ENCODE data around the gene TICRR. TPM values are rescaled to one million over a fixed set of nuclear protein-coding genes. Genes with fewer than 3 reads are reported as not detected.

TICRR gene
- total and polyA plus RNA-seq, 3 experiments from 2014 or later: 14.0 TPM; not detected in 1

- Histone ChIP-seq H3K4me1 (ENCODE audit: insufficient read depth, low read length) (no peaks in the 10 kb centered on the region), H3K36me3 (ENCODE audit: insufficient read depth, low read length) (no peaks in the 10 kb centered on the region), H3K9me3 (ENCODE audit: low read length) (no peaks in the 10 kb centered on the region), H3K27ac (ENCODE audit: low read depth, low read length) (no peak overlapping the region), H3K27me3 (ENCODE audit: insufficient read depth, low read length, poor library complexity, severe bottlenecking) (no peaks in the 10 kb centered on the region), H3K4me3 (ENCODE audit: low read length) (no peak overlapping the region)
- no peak overlapping the region for H3K4me3 Mint-ChIP-seq
- CTCF ChIA-PET: no interaction called here
- DNase-seq: no peak
- no peaks in the 10 kb centered on the region for H3K9me3 Mint-ChIP-seq
- no peak overlapping the region for H3K27ac Mint-ChIP-seq
- POLR2A ChIA-PET: no interaction called here
- H3K4me1 Mint-ChIP-seq: peaks cover 0 to 3% (median 3%) of the 10 kb centered on the region in 3 donors
- H3K27me3 Mint-ChIP-seq: peaks cover 15 to 24% of the 10 kb centered on the region in 2 donors
- H3K36me3 Mint-ChIP-seq: no peaks in the 10 kb centered on the region
These were observed 73.8 kb downstream of the TICRR start for GRCh38 chr15:89649013-89649625.

GRCh38 chr15:89649716-89650115 lies 74.4 kb downstream of the TICRR start:
- POLR2A ChIA-PET: no interaction called here
- no peaks in the 10 kb centered on the region for H3K4me1 ChIP-seq (ENCODE audit: insufficient read depth, low read length)
- Mint-ChIP-seq H3K27me3 (peaks cover 21 to 30% of the 10 kb centered on the region in 2 donors), H3K27ac (peak overlapping the region in 1 of 8 donors; percentile 6), H3K36me3 (no peaks in the 10 kb centered on the region), H3K4me3 (no peak overlapping the region), H3K4me1 (peaks cover 6 to 8% (median 7%) of the 10 kb centered on the region in 3 donors), H3K9me3 (no peaks in the 10 kb centered on the region)
- H3K27ac ChIP-seq (ENCODE audit: low read depth, low read length): no peak overlapping the region
- H3K9me3 ChIP-seq (ENCODE audit: low read length): no peaks in the 10 kb centered on the region
- H3K36me3 ChIP-seq (ENCODE audit: insufficient read depth, low read length): no peaks in the 10 kb centered on the region
- DNase-seq: no peak
- H3K4me3 ChIP-seq (ENCODE audit: low read length): no peak overlapping the region
- CTCF ChIA-PET: no interaction called here
- peaks cover 4% of the 10 kb centered on the region for H3K27me3 ChIP-seq (ENCODE audit: insufficient read depth, low read length, poor library complexity, severe bottlenecking)

- Histone ChIP-seq H3K9me3 (ENCODE audit: low read length) (no peaks in the 10 kb centered on the region), H3K27ac (ENCODE audit: low read depth, low read length) (no peak overlapping the region), H3K36me3 (ENCODE audit: insufficient read depth, low read length) (no peaks in the 10 kb centered on the region), H3K27me3 (ENCODE audit: insufficient read depth, low read length, poor library complexity, severe bottlenecking) (peaks cover 4% of the 10 kb centered on the region), H3K4me1 (ENCODE audit: insufficient read depth, low read length) (no peaks in the 10 kb centered on the region), H3K4me3 (ENCODE audit: low read length) (no peak overlapping the region)
- H3K27me3 Mint-ChIP-seq: peaks cover 32 to 47% of the 10 kb centered on the region in 2 donors
- CTCF ChIA-PET: no interaction called here
- POLR2A ChIA-PET: no interaction called here
- H3K27ac Mint-ChIP-seq: no peak overlapping the region
- H3K4me3 Mint-ChIP-seq: peak overlapping the region in 1 of 7 donors; percentile 66
- peak in 1 of 5 donors; percentile 36 for DNase-seq
- H3K36me3 Mint-ChIP-seq: no peaks in the 10 kb centered on the region
- H3K9me3 Mint-ChIP-seq: no peaks in the 10 kb centered on the region
- peaks cover 11 to 15% (median 12%) of the 10 kb centered on the region in 3 donors for H3K4me1 Mint-ChIP-seq
These were observed 76.9 kb downstream of the TICRR start for GRCh38 chr15:89652131-89652530.

- Mint-ChIP-seq H3K27me3 (peaks cover 35 to 45% of the 10 kb centered on the region in 2 donors), H3K9me3 (no peaks in the 10 kb centered on the region), H3K36me3 (no peaks in the 10 kb centered on the region), H3K4me3 (no peak overlapping the region), H3K4me1 (peaks cover 10 to 12% (median 12%) of the 10 kb centered on the region in 3 donors), H3K27ac (no peak overlapping the region)
- Histone ChIP-seq H3K27me3 (ENCODE audit: insufficient read depth, low read length, poor library complexity, severe bottlenecking) (peaks cover 4% of the 10 kb centered on the region), H3K4me3 (ENCODE audit: low read length) (no peak overlapping the region), H3K4me1 (ENCODE audit: insufficient read depth, low read length) (no peaks in the 10 kb centered on the region), H3K36me3 (ENCODE audit: insufficient read depth, low read length) (no peaks in the 10 kb centered on the region), H3K27ac (ENCODE audit: low read depth, low read length) (no peak overlapping the region), H3K9me3 (ENCODE audit: low read length) (no peaks in the 10 kb centered on the region)
- ChIA-PET POLR2A (no interaction called here), CTCF (no interaction called here)
- no peak for DNase-seq
These were observed 77.4 kb downstream of the TICRR start for GRCh38 chr15:89652666-89653065.

GRCh38 chr15:89653578-89653977 lies 78.3 kb downstream of the TICRR start:
- peaks cover 10 to 12% (median 12%) of the 10 kb centered on the region in 3 donors for H3K4me1 Mint-ChIP-seq
- CTCF ChIA-PET: no interaction called here
- peak overlapping the region in 1 of 7 donors; percentile 45 for H3K4me3 Mint-ChIP-seq
- no peak for DNase-seq
- no peaks in the 10 kb centered on the region for H3K4me1 ChIP-seq (ENCODE audit: insufficient read depth, low read length)
- H3K9me3 Mint-ChIP-seq: no peaks in the 10 kb centered on the region
- no peaks in the 10 kb centered on the region for H3K9me3 ChIP-seq (ENCODE audit: low read length)
- H3K27ac ChIP-seq (ENCODE audit: low read depth, low read length): no peak overlapping the region
- no peaks in the 10 kb centered on the region for H3K36me3 Mint-ChIP-seq
- peaks cover 4% of the 10 kb centered on the region for H3K27me3 ChIP-seq (ENCODE audit: insufficient read depth, low read length, poor library complexity, severe bottlenecking)
- POLR2A ChIA-PET: no interaction called here
- no peaks in the 10 kb centered on the region for H3K36me3 ChIP-seq (ENCODE audit: insufficient read depth, low read length)
- no peak overlapping the region for H3K4me3 ChIP-seq (ENCODE audit: low read length)
- H3K27me3 Mint-ChIP-seq: peaks cover 37 to 45% of the 10 kb centered on the region in 2 donors
- H3K27ac Mint-ChIP-seq: peak overlapping the region in 1 of 8 donors; percentile 67

- Mint-ChIP-seq H3K27me3 (peaks cover 37 to 45% of the 10 kb centered on the region in 2 donors), H3K4me1 (peaks cover 10 to 12% (median 12%) of the 10 kb centered on the region in 3 donors), H3K27ac (no peak overlapping the region), H3K4me3 (peak overlapping the region in 6 of 7 donors; percentile 28 to 70 (median 54)), H3K9me3 (no peaks in the 10 kb centered on the region), H3K36me3 (no peaks in the 10 kb centered on the region)
- no peak for DNase-seq
- CTCF ChIA-PET: no interaction called here
- Histone ChIP-seq H3K9me3 (ENCODE audit: low read length) (no peaks in the 10 kb centered on the region), H3K27me3 (ENCODE audit: insufficient read depth, low read length, poor library complexity, severe bottlenecking) (peaks cover 4% of the 10 kb centered on the region), H3K4me1 (ENCODE audit: insufficient read depth, low read length) (no peaks in the 10 kb centered on the region), H3K27ac (ENCODE audit: low read depth, low read length) (no peak overlapping the region), H3K36me3 (ENCODE audit: insufficient read depth, low read length) (no peaks in the 10 kb centered on the region), H3K4me3 (ENCODE audit: low read length) (no peak overlapping the region)
- POLR2A ChIA-PET: no interaction called here
These were observed 79.1 kb downstream of the TICRR start for GRCh38 chr15:89654301-89654761.

- CTCF ChIA-PET: no interaction called here
- no peaks in the 10 kb centered on the region for H3K9me3 Mint-ChIP-seq
- H3K27ac Mint-ChIP-seq: no peak within 1 kb of the TSS
- peak within 1 kb of the TSS; percentile 44 to 88 (median 71) for H3K4me3 Mint-ChIP-seq
- peaks cover 10 to 12% (median 12%) of the 10 kb centered on the region in 3 donors for H3K4me1 Mint-ChIP-seq
- POLR2A ChIA-PET: no interaction called here
- Histone ChIP-seq H3K36me3 (ENCODE audit: insufficient read depth, low read length) (no peaks in the 10 kb centered on the region), H3K4me1 (ENCODE audit: insufficient read depth, low read length) (no peaks in the 10 kb centered on the region), H3K4me3 (ENCODE audit: low read length) (no peak within 1 kb of the TSS), H3K27me3 (ENCODE audit: insufficient read depth, low read length, poor library complexity, severe bottlenecking) (peaks cover 4% of the 10 kb centered on the region), H3K27ac (ENCODE audit: low read depth, low read length) (no peak within 1 kb of the TSS), H3K9me3 (ENCODE audit: low read length) (no peaks in the 10 kb centered on the region)
- H3K27me3 Mint-ChIP-seq: peaks cover 38 to 47% of the 10 kb centered on the region in 2 donors
- H3K36me3 Mint-ChIP-seq: no peaks in the 10 kb centered on the region
- DNase-seq: peak in 1 of 5 donors; percentile 31
These were observed 79.9 kb downstream of the TICRR start, which contains the start of gene KIF7 for GRCh38 chr15:89654847-89655805. Gene KIF7, minus strand, starts transcription at chr15:89655467. Its CDS starts 2,537 bp downstream, at chr15:89652930.
